ENCODE results near the gene SLC22A6.

The SLC22A6 gene

DNA sequence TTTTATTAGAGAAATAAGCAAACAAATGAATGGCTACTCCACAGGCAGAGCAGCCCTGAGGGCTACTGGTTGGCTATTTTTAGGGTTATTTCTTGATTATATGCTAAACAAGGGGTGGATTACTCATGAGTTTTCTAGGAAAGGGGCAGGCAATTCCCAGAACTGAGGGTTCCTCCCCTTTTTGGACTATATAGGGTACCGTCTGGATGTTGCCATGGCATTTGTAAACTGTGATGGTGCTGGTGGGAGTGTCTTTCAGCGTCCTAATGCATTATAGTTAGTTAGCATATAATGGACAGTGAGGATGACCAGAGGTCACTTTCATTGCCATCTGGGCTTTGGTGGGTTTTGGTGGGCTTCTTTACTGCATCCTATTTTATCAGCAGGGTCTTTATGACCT, 19.2 kb downstream of the SLC22A6 start:
- H3K36me3 ChIP-seq (replicated peaks), result no peaks in the 10 kb centered on the region
- H3K27ac ChIP-seq, result no peak overlapping the region
- in situ Hi-C loops (cut with HindIII; ENCODE audit: low pct_ligation_motif_present, low sequenced_read_pairs), result no loop called here
- no peak for DNase-seq
- no peaks in the 10 kb centered on the region for H3K27me3 ChIP-seq (replicated peaks)
- H3K4me3 ChIP-seq (ENCODE audit: low read depth, low read length), result no peak overlapping the region
- TF ChIP-seq, protein P1, sequence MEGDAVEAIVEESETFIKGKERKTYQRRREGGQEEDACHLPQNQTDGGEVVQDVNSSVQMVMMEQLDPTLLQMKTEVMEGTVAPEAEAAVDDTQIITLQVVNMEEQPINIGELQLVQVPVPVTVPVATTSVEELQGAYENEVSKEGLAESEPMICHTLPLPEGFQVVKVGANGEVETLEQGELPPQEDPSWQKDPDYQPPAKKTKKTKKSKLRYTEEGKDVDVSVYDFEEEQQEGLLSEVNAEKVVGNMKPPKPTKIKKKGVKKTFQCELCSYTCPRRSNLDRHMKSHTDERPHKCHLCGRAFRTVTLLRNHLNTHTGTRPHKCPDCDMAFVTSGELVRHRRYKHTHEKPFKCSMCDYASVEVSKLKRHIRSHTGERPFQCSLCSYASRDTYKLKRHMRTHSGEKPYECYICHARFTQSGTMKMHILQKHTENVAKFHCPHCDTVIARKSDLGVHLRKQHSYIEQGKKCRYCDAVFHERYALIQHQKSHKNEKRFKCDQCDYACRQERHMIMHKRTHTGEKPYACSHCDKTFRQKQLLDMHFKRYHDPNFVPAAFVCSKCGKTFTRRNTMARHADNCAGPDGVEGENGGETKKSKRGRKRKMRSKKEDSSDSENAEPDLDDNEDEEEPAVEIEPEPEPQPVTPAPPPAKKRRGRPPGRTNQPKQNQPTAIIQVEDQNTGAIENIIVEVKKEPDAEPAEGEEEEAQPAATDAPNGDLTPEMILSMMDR (IDR thresholded peaks at IDR 0.05; ENCODE audit: low read depth, low read length, missing control alignments), result no peak

DNA sequence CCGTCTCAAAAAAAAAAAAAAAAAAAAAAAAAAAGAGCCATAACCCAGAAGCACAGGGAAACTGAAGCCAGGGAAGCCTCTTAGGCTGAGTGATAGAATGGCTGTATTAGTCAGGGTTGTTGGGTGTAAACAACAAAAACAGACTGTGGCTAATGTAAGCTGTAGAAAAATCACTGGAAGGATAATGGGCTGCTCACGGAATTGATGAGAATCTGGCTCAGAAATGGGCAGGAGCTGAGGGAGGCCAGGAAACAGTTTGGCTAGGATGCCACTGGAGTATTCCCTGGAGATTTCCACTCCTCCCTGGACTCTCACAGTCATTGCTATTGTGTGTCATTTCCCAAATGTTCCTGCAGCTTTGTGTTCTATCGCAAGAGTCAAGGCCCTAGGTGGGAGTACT, 22.4 kb downstream of the SLC22A6 start:
- DNase-seq, result no peak
- in situ Hi-C loops (cut with HindIII; ENCODE audit: low pct_ligation_motif_present, low sequenced_read_pairs), result no loop called here
- TF ChIP-seq, protein P1 (IDR thresholded peaks at IDR 0.05; ENCODE audit: low read depth, low read length, missing control alignments), result no peak
- Histone ChIP-seq H3K4me3 (ENCODE audit: low read depth, low read length) (no peak overlapping the region), H3K36me3 (replicated peaks) (no peaks in the 10 kb centered on the region), H3K27me3 (replicated peaks) (no peaks in the 10 kb centered on the region), H3K27ac (no peak overlapping the region)

DNA sequence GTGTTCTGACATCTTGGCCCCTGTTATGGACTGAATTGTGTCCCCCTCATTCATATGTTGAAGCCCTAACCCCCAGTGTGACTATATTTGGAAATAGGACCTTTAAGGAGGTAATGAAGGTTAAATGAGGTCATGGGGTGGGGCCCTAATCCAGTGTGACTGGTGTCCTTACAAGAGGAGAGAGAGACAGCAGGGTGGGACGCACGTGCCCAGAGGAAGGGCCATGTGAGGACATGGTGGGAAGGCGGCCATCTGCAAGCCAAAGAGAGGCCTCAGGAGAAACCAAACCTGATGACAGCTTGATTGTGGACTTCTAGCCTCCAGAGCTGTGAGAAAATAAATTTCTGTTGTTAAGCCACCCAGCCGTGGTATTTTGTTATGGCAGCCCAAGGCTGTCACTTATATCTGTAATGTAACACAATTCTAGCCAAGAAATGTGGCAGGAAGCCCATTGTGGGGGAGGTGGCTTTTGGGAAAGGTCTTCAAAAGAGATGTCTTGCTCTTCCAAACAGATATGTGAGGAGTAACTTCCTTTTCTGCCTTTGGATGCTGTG, 23.7 kb downstream of the SLC22A6 start:
- H3K4me3 ChIP-seq (ENCODE audit: low read depth, low read length), result no peak overlapping the region
- H3K27me3 ChIP-seq (replicated peaks), result no peaks in the 10 kb centered on the region
- in situ Hi-C loops (cut with HindIII; ENCODE audit: low pct_ligation_motif_present, low sequenced_read_pairs), result no loop called here
- H3K27ac ChIP-seq, result no peak overlapping the region
- DNase-seq, result no peak
- TF ChIP-seq, protein P1 (IDR thresholded peaks at IDR 0.05; ENCODE audit: low read depth, low read length, missing control alignments), result no peak
- no peaks in the 10 kb centered on the region for H3K36me3 ChIP-seq (replicated peaks)

DNA sequence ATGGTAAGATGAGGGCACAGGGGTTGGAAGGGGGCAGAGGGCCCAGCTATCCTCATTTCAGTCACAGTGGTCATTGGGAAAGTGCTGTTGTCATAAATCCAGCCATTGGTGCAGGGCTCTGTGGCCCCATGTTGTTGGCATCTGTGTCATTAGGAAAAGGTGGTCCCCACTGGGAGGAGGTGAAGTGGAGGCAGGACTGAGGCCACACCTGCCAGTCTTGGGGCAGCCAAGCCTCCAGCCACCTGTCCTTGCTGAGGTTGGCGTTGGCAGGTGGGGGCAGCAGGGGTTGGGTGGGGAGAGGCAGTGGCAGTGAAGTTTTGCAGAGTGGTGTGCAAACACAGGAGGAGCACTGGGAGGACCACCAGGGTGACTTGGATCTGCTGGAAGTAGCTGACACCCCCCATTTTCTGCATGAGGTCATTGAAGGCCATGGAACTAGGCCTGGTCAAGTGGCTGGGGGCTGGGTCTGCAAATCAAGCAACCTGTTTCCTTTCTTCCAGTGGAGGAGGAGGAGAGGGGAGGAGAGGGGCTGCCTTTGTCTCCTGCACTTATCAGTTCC, 25.3 kb downstream of the SLC22A6 start:
- Histone ChIP-seq H3K27me3 (replicated peaks) (no peaks in the 10 kb centered on the region), H3K4me3 (ENCODE audit: low read depth, low read length) (no peak overlapping the region), H3K27ac (no peak overlapping the region), H3K36me3 (replicated peaks) (no peaks in the 10 kb centered on the region)
- TF ChIP-seq, protein P1 (IDR thresholded peaks at IDR 0.05; ENCODE audit: low read depth, low read length, missing control alignments), result no peak
- in situ Hi-C loops (cut with HindIII; ENCODE audit: low pct_ligation_motif_present, low sequenced_read_pairs), result no loop called here
- DNase-seq, result no peak

DNA sequence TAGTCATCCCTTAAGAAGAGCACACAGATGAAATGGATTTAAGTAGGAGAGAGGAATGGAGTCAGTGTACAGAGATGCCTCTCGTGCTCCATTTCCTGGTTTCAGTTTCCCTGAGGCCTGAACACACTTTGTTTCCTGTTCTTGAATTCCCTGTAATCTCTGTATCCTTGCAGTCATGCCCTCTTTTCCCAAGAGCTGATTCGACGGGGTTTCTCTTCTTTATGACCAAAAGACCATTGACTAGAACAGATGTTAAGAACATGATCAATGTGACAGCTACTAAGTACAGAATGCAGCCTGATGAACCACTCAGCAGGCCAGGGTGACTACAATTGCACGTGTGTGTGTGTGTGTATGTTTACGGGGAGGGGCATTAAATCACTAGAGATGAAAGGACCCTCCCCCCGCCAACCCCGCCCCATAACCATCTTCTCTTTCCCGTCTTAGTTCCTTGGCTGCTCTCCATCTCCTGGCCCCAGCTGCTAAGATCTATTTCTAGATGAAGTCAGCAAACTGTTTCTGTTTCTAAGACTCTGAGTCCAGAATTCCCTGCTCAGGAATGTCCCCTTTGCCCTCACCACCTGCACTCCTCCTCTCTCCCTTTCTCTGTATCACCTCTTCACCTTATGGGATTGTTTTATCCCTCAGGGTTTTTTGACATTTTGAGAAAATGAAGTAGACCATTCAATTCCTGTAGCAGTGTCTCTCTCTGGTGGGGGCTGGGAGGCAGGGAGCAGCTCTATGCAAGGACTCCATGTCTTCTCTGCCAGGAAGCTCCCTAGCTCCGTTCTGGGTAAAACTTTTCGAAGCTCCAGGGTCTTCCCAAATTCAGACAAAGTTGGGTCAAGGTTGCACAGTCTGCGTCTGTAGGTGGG, 26.0 kb downstream of the SLC22A6 start:
- Histone ChIP-seq H3K27ac (no peak overlapping the region), H3K27me3 (replicated peaks) (no peaks in the 10 kb centered on the region), H3K36me3 (replicated peaks) (no peaks in the 10 kb centered on the region), H3K4me3 (ENCODE audit: low read depth, low read length) (no peak overlapping the region)
- peak; percentile 6 for DNase-seq
- TF ChIP-seq, protein P1 (IDR thresholded peaks at IDR 0.05; ENCODE audit: low read depth, low read length, missing control alignments), result no peak
- in situ Hi-C loops (cut with HindIII; ENCODE audit: low pct_ligation_motif_present, low sequenced_read_pairs), result no loop called here
